ENCODE measurements around the gene CLIC5. TPM values are rescaled to one million over a fixed set of nuclear protein-coding genes. Genes with fewer than 3 reads are reported as not detected.

The CLIC5 gene
- total RNA-seq, 1 donor from 2014 or later: 7.6 TPM

- TF ChIP-seq CTCF (IDR thresholded peaks at IDR 0.05): no peak
- Histone ChIP-seq H3K9me3 (no peaks in the 10 kb centered on the region), H3K4me1 (no peaks in the 10 kb centered on the region), H3K27me3 (no peaks in the 10 kb centered on the region), H3K36me3 (no peaks in the 10 kb centered on the region), H3K27ac (no peak overlapping the region), H3K4me3 (no peak overlapping the region)
- DNase-seq (ENCODE audit: low spot score in 2 of 2): no peak
- intact Hi-C loops (cut with DNase I): loop anchor here (5.0 kb wide), 1 partner anchor 1268 kb away; no protein-coding TSS in a partner anchor
Observed at GRCh38 chr6:45924763-45925342, 90.8 kb downstream of the CLIC5 start.

DNA sequence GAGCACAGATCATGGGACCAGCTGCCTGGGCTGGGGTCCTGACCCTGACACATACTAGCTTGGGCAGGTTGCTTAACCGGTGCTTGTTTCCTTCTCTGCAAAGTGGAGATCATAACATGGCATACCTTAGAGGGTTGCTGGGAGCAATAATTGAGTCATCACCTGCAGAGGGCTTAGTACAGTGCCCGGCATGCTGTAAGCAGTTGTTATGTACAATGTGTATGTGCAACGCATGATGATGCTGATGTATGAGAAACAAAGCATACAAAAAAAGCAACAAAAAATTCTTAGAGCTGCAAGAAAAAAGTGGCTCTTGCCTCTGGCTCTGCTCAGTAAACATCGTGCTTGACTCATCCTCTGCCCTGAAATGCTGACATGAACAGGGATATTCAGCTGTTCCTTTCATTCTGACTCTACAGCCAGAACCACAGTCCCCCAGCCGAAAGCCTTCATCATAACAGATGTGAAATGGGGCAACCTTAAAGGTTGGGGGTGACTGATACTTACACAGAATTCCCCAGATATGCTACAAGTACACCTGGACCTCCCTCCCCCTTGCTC lies 91.7 kb downstream of the CLIC5 start:
- Histone ChIP-seq H3K4me1 (no peaks in the 10 kb centered on the region), H3K36me3 (no peaks in the 10 kb centered on the region), H3K9me3 (no peaks in the 10 kb centered on the region), H3K27me3 (no peaks in the 10 kb centered on the region), H3K4me3 (no peak overlapping the region), H3K27ac (no peak overlapping the region)
- no peak for DNase-seq (ENCODE audit: low spot score in 2 of 2)
- TF ChIP-seq CTCF (IDR thresholded peaks at IDR 0.05): no peak
- intact Hi-C loops (cut with DNase I): loop anchor here (5.0 kb wide), 1 partner anchor 1267 kb away; no protein-coding TSS in a partner anchor

- Histone ChIP-seq H3K27ac (no peak overlapping the region), H3K27me3 (no peaks in the 10 kb centered on the region), H3K4me3 (no peak overlapping the region), H3K4me1 (no peaks in the 10 kb centered on the region), H3K36me3 (no peaks in the 10 kb centered on the region), H3K9me3 (no peaks in the 10 kb centered on the region)
- intact Hi-C loops (cut with DNase I): loop anchor here (5.0 kb wide), 1 partner anchor 1266 kb away; no protein-coding TSS in a partner anchor
- peak in 1 of 2 donors; percentile 72 for DNase-seq (ENCODE audit: low spot score in 2 of 2)
- TF ChIP-seq CTCF (IDR thresholded peaks at IDR 0.05): peak; percentile 16 to 47 (median 17)
Observed at GRCh38 chr6:45922728-45923351, 92.8 kb downstream of the CLIC5 start.

- no peak for DNase-seq (ENCODE audit: low spot score in 2 of 2)
- intact Hi-C loops (cut with DNase I): loop anchor here (5.0 kb wide), 1 partner anchor 1264 kb away; no protein-coding TSS in a partner anchor
- Histone ChIP-seq H3K9me3 (no peaks in the 10 kb centered on the region), H3K36me3 (no peaks in the 10 kb centered on the region), H3K27ac (no peak overlapping the region), H3K27me3 (no peaks in the 10 kb centered on the region), H3K4me3 (no peak overlapping the region), H3K4me1 (no peaks in the 10 kb centered on the region)
- no peak for TF ChIP-seq CTCF (IDR thresholded peaks at IDR 0.05)
Observed at GRCh38 chr6:45921691-45922281, 93.9 kb downstream of the CLIC5 start.

GRCh38 chr6:45920819-45921511 lies 94.7 kb downstream of the CLIC5 start:
- H3K4me3 ChIP-seq: no peak overlapping the region
- no peaks in the 10 kb centered on the region for H3K36me3 ChIP-seq
- no peak overlapping the region for H3K27ac ChIP-seq
- H3K4me1 ChIP-seq: no peaks in the 10 kb centered on the region
- H3K27me3 ChIP-seq: no peaks in the 10 kb centered on the region
- intact Hi-C loops (cut with DNase I): loop anchor here (5.0 kb wide), 1 partner anchor 1264 kb away; no protein-coding TSS in a partner anchor
- no peak for TF ChIP-seq CTCF (IDR thresholded peaks at IDR 0.05)
- H3K9me3 ChIP-seq: no peaks in the 10 kb centered on the region
- no peak for DNase-seq (ENCODE audit: low spot score in 2 of 2)

Measured in ascending aorta (tissue), 2 donors.